ENCODE results near the gene UTS2B. TPM values are rescaled to one million over a fixed set of nuclear protein-coding genes. Genes with fewer than 3 reads are reported as not detected.

The UTS2B gene
- total and polyA plus RNA-seq, 2 experiments from 2014 or later: 0.21 TPM; not detected in 1

DNA sequence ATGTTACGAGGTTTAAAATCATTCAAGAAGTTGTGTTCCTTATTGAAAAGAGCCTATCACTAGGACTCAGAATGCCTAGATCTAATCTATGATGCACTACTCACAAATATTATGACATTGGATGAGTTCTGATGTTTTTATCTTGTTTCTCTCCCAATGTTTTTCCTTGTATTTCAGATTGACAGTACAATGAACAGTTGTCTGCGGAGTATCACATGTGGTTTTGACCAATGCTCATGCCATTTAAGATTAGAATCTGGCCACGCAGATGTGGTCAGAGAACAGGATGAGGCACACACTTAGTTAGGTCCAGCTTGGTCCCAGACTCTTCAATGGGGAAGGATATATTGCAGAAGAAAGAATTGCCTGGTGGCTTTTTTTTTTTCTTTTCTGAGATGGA is 26.7 kb downstream of the UTS2B start:
- Mint-ChIP-seq H3K4me1 (peaks cover 22% of the 10 kb centered on the region), H3K9me3 (no peaks in the 10 kb centered on the region), H3K27me3 (ENCODE audit: insufficient read depth, low read depth, poor library complexity) (peaks cover 5% of the 10 kb centered on the region), H3K36me3 (ENCODE audit: low read depth) (no peaks in the 10 kb centered on the region), H3K27ac (no peak overlapping the region), H3K4me3 (no peak overlapping the region)
- TF ChIP-seq, protein P1, sequence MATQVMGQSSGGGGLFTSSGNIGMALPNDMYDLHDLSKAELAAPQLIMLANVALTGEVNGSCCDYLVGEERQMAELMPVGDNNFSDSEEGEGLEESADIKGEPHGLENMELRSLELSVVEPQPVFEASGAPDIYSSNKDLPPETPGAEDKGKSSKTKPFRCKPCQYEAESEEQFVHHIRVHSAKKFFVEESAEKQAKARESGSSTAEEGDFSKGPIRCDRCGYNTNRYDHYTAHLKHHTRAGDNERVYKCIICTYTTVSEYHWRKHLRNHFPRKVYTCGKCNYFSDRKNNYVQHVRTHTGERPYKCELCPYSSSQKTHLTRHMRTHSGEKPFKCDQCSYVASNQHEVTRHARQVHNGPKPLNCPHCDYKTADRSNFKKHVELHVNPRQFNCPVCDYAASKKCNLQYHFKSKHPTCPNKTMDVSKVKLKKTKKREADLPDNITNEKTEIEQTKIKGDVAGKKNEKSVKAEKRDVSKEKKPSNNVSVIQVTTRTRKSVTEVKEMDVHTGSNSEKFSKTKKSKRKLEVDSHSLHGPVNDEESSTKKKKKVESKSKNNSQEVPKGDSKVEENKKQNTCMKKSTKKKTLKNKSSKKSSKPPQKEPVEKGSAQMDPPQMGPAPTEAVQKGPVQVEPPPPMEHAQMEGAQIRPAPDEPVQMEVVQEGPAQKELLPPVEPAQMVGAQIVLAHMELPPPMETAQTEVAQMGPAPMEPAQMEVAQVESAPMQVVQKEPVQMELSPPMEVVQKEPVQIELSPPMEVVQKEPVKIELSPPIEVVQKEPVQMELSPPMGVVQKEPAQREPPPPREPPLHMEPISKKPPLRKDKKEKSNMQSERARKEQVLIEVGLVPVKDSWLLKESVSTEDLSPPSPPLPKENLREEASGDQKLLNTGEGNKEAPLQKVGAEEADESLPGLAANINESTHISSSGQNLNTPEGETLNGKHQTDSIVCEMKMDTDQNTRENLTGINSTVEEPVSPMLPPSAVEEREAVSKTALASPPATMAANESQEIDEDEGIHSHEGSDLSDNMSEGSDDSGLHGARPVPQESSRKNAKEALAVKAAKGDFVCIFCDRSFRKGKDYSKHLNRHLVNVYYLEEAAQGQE (IDR thresholded peaks at IDR 0.05; ENCODE audit: unreplicated experiment): no peak
- TF ChIP-seq EZH2phosphoT487 (IDR thresholded peaks at IDR 0.05; ENCODE audit: unreplicated experiment): no peak
- TF ChIP-seq, protein P2, sequence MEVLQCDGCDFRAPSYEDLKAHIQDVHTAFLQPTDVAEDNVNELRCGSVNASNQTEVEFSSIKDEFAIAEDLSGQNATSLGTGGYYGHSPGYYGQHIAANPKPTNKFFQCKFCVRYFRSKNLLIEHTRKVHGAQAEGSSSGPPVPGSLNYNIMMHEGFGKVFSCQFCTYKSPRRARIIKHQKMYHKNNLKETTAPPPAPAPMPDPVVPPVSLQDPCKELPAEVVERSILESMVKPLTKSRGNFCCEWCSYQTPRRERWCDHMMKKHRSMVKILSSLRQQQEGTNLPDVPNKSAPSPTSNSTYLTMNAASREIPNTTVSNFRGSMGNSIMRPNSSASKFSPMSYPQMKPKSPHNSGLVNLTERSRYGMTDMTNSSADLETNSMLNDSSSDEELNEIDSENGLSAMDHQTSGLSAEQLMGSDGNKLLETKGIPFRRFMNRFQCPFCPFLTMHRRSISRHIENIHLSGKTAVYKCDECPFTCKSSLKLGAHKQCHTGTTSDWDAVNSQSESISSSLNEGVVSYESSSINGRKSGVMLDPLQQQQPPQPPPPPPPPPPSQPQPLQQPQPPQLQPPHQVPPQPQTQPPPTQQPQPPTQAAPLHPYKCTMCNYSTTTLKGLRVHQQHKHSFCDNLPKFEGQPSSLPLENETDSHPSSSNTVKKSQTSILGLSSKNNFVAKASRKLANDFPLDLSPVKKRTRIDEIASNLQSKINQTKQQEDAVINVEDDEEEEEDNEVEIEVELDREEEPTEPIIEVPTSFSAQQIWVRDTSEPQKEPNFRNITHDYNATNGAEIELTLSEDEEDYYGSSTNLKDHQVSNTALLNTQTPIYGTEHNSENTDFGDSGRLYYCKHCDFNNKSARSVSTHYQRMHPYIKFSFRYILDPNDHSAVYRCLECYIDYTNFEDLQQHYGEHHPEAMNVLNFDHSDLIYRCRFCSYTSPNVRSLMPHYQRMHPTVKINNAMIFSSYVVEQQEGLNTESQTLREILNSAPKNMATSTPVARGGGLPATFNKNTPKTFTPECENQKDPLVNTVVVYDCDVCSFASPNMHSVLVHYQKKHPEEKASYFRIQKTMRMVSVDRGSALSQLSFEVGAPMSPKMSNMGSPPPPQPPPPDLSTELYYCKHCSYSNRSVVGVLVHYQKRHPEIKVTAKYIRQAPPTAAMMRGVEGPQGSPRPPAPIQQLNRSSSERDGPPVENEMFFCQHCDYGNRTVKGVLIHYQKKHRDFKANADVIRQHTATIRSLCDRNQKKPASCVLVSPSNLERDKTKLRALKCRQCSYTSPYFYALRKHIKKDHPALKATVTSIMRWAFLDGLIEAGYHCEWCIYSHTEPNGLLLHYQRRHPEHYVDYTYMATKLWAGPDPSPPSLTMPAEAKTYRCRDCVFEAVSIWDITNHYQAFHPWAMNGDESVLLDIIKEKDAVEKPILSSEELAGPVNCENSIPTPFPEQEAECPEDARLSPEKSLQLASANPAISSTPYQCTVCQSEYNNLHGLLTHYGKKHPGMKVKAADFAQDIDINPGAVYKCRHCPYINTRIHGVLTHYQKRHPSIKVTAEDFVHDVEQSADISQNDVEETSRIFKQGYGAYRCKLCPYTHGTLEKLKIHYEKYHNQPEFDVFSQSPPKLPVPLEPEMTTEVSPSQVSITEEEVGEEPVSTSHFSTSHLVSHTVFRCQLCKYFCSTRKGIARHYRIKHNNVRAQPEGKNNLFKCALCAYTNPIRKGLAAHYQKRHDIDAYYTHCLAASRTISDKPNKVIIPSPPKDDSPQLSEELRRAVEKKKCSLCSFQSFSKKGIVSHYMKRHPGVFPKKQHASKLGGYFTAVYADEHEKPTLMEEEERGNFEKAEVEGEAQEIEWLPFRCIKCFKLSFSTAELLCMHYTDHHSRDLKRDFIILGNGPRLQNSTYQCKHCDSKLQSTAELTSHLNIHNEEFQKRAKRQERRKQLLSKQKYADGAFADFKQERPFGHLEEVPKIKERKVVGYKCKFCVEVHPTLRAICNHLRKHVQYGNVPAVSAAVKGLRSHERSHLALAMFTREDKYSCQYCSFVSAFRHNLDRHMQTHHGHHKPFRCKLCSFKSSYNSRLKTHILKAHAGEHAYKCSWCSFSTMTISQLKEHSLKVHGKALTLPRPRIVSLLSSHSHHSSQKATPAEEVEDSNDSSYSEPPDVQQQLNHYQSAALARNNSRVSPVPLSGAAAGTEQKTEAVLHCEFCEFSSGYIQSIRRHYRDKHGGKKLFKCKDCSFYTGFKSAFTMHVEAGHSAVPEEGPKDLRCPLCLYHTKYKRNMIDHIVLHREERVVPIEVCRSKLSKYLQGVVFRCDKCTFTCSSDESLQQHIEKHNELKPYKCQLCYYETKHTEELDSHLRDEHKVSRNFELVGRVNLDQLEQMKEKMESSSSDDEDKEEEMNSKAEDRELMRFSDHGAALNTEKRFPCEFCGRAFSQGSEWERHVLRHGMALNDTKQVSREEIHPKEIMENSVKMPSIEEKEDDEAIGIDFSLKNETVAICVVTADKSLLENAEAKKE (CRISPR knock-in tag; IDR thresholded peaks at IDR 0.05): no peak
- TF ChIP-seq STAT1 (IDR thresholded peaks at IDR 0.05; ENCODE audit: unreplicated experiment): no peak
- no peak overlapping the region for H3K4me3 ChIP-seq
- H2AFZ ChIP-seq: no peak overlapping the region
- H4K20me1 ChIP-seq (replicated peaks; ENCODE audit: insufficient read depth): no peaks in the 10 kb centered on the region
- ATAC-seq (no peak), DNase-seq (ENCODE audit: low spot score) (no peak)
- no peaks in the 10 kb centered on the region for H3F3A ChIP-seq (replicated peaks; ENCODE audit: low read depth)
- no peaks in the 10 kb centered on the region for H3K27me3 ChIP-seq (ENCODE audit: insufficient read depth)
- peaks cover 12% of the 10 kb centered on the region for H3K4me1 ChIP-seq (ENCODE audit: insufficient read depth)
- H3K4me2 ChIP-seq: no peak overlapping the region
- no peaks in the 10 kb centered on the region for H3K36me3 ChIP-seq (ENCODE audit: insufficient read depth)
- no peaks in the 10 kb centered on the region for H3K9me2 ChIP-seq (ENCODE audit: insufficient read depth)
- H3K27ac ChIP-seq (ENCODE audit: low read depth): no peak overlapping the region
- H3K79me2 ChIP-seq (replicated peaks; ENCODE audit: insufficient read depth): no peaks in the 10 kb centered on the region

Measured in GM23338 (cell line).